Adipose tissue (tissue), 3 donors: ENCODE results near the gene GHRH. TPM values are rescaled to one million over a fixed set of nuclear protein-coding genes. Genes with fewer than 3 reads are reported as not detected.

Experiments used
- H3K27ac ChIP-seq: one replicate; pipeline ENCODE4 v1.5.1; 2013; ENCODE audit warnings: low read depth, low read length
- WGBS, 3 donors: extraction: QIAGEN DNeasy Blood & Tissue Kit; methylation state at CpG; one replicate each; pipeline ENCODE4 v1.1.7; 2013; 5-methylcytosine and 5-hydroxymethylcytosine counted together
- polyA plus RNA-seq, 3 donors: library from polyadenylated mRNA; stranded (reverse); fragments of 200-250 nt; gene quantifications; one replicate each; pipeline ENCODE4 v1.2.3, GENCODE V29; 2013
- donor health status: healthy with polysubstance abuse.
- donor health status: Bipolar disorder and iron deficiency.
- donor health status: healthy.

The GHRH gene
- polyA plus RNA-seq, 3 donors = not detected

DNA sequence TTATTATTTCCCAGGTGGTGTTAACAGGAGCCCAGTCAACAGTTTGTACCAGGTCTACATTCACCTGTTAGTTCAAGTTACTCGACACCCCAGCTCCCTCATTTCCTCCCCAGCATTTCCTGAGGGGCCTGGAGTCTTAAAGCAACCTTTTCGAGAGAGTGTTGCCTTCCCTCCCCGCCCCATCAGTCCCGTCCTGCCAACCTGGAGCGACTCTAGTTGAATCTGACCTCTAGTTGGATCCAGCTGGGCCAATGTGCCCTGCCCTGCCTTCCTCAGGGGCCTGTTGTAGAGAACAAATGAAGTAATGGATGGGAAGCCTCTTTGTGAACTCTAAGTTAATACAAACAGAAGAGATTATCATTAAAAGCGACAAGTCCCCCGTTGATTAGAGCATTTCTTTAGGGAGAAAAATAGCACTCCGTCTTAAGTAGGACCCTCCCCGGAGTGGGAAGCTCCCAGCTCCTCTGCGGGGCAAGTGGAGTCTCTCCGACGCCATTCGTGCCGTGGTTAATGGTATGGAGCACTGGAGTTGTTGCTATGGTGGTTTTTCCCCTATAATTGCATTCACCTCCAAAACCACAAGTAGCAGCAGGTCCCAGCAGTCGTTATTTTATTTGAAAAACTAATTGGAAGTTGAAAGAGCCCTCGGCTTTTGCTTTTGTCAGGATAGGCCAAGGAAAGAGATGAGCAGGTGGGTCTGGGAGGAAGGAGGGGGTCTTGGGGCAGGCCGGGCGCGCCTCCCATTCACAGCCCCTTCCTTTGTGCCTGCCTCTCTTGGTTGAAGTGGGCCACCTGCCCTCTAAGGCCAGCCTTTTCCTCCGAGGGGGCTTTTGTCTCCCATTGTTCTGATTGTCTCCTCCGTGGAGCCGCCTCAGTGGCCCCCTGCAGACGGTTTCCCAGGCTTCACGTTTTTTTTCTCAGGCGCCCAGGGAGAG is 16.1 kb downstream of the GHRH start:
- WGBS, 3 donors = 79 to 83% (median 79%) methylated on average over 25 of the region's 25 CpGs
- no peak overlapping the region for H3K27ac ChIP-seq

DNA sequence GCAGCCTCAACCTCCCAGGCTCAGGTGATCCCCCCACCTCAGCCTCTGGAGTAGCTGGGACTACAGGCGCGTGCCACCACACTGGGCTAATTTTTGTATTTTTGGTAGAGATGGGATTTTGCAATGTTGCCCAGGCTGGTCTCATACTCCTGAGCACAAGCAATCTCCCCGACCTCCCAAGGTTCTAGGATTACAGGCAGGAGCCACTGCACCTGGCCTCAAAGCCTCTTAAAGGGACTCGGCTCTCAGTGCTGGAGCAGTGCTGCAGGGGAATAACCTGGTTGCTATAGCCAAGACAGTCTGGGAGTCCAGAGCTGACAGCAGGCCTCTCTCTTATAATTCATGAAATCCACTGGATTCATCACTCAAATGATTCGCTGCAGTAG is 17.0 kb downstream of the GHRH start:
- no peak overlapping the region for H3K27ac ChIP-seq
- WGBS, 3 donors = 80 to 84% (median 84%) methylated on average over 5 of the region's 5 CpGs

DNA sequence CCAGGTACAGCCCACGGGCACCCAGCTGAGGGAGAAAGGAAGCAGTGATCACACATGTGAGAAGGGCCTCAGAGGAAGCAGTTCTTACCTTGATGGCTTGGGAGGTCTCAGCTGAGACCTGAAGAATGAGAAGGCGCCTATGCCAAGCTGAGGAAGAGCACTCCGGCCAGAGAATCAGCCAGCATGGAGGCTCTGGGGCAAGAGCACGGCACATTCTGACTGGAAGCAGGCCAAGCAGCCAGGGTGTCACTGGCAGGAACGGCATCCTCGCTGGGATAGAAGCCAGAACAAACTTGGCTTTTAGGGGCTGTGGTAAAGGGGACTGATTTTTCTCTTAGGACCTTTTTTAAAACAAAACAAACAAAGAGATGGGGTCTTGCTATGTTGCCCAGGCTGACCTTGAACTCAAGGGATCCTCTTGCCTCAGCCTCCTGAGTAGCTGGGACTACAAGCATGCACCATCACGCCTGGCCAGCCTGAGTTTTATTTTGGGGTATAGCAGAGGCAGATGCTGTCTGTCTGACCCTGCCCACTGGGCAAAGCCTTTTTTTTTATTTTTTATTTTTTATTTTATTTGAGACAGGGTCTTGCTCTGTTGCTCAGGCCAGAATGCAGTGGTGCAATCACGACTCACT is 17.6 kb downstream of the GHRH start:
- no peak overlapping the region for H3K27ac ChIP-seq
- 68 to 75% (median 70%) methylated on average over 8 of the region's 8 CpGs for WGBS, 3 donors

DNA sequence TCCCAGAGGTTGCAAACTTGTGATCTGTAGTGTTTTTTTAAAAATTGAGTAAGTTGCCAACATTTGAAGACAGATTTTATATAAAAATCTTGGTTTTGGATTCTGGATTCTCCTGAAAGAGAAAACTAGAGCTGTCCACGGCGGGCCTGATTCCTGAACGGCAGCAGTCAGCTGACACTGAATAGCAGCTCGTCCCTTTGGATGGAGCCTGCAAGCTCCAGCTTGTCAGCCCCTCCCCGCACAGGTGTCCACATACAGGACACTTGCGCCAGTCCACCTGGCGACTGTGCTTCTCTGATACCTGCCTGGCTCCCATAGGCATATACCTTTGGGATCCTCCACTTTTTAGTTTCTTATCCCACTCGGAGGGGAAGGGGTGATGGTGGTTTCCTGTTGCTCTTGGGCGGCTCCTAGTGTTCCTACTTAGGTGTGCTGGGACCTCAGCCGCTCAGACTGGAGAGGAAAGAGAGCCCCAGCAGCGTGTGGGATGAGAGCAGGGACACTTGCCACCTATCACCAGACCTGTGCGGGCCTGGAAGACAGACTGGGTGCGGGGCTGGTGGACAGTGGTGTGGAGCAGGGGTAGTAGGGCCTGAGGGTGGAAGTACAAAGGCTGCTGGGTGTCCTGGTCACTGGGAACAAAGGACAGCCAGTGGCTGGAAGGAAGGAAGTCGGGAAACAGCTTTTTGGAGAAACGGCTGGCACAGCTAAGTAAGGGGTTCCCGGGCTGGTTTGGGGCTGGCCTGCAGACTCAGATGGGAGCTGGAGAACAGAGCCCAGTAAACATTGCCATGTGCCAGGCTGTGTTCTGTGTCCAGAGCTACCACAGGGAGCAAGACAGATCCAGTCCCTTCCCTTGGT is 18.3 kb downstream of the GHRH start:
- 83 to 93% (median 86%) methylated on average over 15 to 16 of the region's 16 CpGs for WGBS, 3 donors
- no peak overlapping the region for H3K27ac ChIP-seq

DNA sequence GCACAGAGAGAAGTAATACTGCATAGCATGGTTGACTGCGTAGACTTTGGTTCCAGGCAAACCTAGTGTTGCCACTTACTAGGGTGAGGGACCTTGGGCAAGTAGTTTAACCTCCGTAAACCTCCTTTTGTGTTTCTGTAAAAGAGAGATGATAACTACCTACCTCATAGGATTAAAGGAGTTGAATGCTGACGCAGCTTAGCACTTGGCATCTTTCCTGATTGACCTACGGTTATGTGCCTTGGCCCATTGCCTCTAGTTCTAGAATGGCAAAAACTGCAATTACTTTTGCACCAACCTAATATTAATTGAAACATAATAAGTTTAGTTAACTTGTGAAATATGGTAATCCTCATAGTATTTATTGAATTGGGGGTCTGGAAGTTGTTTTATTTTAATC is 19.1 kb downstream of the GHRH start:
- no peak overlapping the region for H3K27ac ChIP-seq
- WGBS, 3 donors = 56 to 86% (median 70%) methylated on average over 4 of the region's 4 CpGs

DNA sequence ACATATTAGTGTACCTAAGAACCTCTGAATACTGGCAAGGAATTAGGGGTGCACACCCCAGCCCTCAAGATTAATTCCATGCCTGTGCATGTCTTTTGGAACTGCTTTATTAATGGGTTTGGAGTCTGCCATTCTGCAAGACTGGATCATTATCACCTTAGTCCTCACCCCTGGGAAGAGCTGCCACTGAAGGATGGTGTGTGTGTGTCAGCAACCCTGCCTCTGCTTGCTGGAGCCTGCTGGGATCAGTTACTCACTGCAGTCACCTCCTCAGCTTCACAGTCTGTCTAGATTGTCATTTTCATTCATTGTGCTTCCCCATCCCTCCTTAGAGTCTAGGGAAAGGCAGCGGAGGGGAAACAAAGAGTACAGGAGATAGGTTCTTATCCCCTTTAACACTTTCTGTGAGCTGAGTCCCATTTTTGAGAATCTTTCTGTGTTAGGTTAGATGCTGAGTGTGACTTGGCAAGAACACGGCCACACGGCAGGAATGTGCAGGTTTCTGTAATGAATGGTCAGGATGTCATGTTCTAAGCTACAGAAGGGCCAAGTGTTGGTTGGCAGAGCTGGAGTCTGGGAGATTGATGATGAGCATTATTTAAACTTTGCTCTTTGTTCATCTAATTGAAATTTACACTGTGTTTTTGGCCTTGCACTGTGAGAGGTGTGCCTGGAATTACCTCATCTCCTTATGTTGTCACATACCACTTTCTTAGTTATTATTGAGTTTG is 21.1 kb downstream of the GHRH start:
- 81 to 95% (median 92%) methylated on average over 3 of the region's 3 CpGs for WGBS, 3 donors
- H3K27ac ChIP-seq = no peak overlapping the region

DNA sequence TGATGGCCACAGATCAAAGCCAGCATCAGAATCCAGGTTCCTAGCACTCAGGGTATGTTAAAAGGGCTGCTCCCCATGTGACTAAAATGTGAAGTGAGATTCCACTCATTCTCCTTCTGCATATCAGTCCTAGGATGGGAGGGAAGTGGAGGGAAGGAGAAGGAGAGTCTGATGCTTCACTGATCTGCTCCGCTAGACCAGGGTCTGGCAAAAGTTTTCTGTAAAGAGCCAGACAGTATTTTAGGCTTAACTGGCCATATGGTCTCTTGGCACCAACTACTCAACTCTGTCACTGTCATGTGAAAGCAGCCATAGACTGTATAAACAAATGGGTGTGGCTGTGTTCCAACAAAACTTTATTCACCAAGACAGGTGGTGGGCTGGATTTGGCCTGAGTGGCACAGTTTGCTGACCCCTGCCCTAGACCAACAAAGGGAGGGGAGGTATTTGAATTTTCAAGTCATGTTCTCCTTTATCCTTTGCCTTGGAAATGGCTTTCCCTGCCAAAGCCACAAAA is 22.6 kb downstream of the GHRH start:
- H3K27ac ChIP-seq = no peak overlapping the region
- 68 to 83% (median 76%) methylated on average over 1 of the region's 1 CpG for WGBS, 3 donors

DNA sequence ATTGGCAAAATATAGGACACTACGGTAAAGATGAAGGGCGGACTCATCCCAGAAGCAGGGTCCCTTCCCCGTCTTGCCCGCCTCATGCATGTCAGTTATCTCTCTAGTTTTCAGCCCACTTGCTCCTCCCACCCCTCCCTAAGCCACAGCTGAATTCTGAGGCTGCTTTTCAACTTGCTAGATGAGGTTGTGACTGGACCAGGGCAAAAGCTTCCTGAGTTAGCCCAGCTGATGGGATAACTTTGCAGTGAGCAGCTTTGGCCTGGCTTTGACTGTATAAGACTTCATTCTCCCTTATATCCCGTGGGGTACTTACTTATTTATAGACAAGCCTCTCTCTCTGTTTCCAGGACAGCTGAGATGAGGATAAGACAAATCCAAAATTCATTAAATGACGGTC is 23.2 kb downstream of the GHRH start:
- no peak overlapping the region for H3K27ac ChIP-seq
- WGBS, 3 donors = 90 to 96% (median 93%) methylated on average over 6 of the region's 6 CpGs

DNA sequence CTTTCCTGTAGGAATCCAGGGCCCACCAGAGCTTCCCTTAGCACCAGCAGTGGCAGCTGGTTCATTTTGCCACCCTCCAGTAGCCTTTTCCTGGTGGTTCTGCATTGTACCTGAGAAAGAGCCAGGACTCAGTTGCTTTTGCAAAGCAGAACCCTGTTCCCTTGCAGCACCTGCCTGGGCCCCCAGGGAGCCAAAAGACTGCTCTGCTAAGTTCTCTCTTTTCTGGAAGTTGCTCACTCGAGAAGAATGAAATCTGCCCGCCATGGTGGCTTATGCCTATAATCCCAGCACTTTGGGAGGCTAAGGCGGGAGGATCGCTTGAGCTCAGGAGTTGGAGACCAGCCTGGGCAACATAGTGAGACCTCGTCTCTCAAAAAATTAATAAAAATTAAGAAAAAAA is 24.0 kb downstream of the GHRH start:
- WGBS, 3 donors = 91 to 98% (median 92%) methylated on average over 5 of the region's 5 CpGs
- no peak overlapping the region for H3K27ac ChIP-seq

DNA sequence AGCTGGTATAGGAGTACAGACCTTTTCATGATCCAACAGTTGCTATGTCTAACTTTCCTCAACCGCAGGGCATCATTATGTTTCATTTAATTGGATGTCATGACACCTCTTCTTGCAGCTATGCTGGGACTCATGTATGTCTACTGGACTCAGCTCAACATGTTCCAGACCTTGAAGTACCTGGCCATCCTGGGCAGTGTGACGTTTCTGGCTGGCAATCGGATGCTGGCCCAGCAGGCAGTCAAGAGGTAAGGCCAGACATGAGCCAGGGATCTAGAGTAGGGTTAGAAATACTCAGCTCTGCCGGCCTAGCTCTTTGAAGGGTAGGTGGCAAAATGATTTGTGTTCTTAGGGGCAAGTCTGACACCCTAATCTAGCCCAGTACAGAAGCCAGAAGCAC is 25.2 kb downstream of the GHRH start:
- no peak overlapping the region for H3K27ac ChIP-seq
- WGBS, 3 donors = 84 to 93% (median 87%) methylated on average over 4 of the region's 4 CpGs

DNA sequence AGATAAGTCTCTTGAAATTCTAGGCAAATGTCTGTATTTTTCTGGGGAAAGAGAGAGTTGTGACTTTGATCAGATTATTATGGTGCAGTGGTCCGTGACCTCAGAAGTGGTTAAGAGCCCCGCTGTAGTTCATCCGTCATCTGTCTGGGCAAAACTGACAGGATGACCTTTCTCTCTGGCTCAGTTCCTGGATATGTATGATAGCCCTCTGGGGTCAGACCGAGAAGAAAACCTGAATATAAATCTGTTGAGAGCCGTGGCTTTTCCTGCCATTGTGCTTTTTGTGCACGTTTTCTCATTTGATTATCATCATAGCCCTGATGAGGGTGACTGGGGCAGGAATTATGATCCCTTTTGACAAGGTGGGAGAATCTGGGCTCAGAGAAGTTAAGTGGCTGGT is 26.5 kb downstream of the GHRH start:
- 71 to 77% (median 73%) methylated on average over 6 of the region's 6 CpGs for WGBS, 3 donors
- no peak overlapping the region for H3K27ac ChIP-seq

DNA sequence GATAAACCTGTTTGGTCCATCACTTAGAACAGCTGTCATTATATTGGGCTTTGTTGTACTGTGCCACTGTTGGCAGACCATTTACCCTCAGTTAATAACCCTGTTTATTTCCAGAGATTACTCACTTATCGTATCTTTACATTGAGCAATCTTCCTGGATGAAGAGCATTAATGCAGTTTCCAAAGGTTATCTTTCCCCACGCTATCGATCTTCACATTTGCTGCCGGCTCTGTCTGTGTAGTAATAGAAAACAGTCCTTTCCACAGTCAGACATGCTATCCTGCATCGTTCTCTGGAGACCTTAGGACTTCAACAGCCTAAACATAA is 27.4 kb downstream of the GHRH start:
- 80 to 88% (median 86%) methylated on average over 5 of the region's 5 CpGs for WGBS, 3 donors
- H3K27ac ChIP-seq = no peak overlapping the region

DNA sequence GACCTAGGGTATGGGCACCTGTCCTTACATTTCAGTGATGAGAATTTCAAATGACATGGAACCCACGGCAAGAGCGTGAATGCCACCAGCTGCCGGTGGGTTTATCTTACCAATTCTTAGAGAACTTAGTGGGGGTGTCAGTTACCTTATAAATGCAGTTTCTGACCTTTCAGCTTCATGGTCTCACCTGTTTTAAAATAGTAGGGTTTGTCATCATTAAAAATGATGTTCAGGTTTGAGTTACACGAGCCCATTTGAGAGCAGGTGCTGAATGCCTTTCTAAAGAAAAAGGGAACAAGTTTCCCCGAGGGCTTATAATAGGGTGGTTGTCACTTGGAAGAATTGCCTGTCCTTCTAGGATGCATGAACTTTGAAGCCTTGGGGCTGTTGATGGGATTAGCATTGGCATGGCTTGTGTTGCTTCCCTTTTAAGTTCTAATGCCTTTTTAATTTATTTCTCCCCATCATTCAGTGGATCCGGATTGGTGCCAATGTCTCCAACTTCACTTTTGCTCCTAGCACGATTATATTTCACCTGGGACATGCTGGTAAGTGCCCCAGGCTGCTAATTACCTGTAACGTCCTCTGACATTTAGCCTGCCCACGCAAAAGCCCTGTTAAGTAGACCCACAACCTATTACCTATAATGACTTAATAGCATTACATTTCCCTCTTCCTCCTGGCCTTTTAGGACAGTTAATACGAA is 27.9 kb downstream of the GHRH start:
- H3K27ac ChIP-seq = no peak overlapping the region
- 80 to 88% (median 88%) methylated on average over 10 of the region's 10 CpGs for WGBS, 3 donors

DNA sequence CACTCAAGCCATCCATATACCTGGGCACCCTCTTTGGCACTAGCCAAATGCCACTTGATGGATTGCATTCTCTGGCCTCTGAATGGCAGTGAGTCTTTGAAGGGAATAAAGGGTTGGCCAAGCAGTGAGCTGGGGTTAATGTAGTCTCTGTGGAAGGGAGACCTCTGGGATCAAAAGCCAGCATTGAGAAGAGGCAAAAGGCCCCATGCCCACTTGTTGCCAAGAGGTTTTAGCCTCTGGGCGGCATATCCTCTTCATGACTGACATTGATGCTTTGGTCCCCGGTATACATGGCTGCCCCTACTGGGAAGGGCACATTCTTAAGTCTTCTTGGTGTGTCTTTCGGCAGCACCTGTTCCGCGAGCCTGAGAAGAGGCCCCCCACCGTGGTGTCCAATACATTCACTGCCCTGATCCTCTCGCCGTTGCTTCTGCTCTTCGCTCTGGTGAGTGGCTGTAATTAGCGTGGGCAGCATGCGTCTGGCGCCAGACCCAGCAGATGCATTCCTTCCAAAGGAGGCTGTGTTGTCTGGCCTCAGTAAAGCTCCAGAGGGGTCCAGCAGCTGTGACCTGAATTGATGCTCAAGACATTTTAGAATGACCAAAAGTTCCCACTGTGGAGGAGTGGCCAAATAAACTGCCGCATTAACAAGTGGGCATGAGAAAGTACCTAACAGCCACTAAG is 29.5 kb downstream of the GHRH start:
- no peak overlapping the region for H3K27ac ChIP-seq
- 91 to 96% (median 92%) methylated on average over 13 of the region's 13 CpGs for WGBS, 3 donors

DNA sequence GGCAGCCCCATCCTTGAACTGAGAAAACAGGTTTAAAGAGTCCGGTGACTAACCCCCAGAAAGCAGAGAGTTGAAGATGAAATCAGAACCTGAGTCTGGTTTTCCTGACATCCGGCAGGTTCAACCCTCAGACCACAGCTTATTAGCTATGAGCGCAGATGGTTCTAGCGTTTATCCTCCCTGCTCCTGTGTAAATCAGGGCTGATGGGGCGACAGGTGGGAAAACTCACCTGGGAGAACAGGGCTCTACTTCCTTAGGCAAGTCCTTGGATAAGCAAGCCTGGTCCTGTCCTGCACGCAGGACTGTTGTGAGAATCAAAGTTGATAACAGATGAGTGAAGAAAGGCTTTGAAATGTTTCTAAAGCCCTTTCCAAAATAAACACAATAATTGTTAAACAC is 31.4 kb downstream of the GHRH start:
- 90 to 98% (median 96%) methylated on average over 6 of the region's 6 CpGs for WGBS, 3 donors
- no peak overlapping the region for H3K27ac ChIP-seq

DNA sequence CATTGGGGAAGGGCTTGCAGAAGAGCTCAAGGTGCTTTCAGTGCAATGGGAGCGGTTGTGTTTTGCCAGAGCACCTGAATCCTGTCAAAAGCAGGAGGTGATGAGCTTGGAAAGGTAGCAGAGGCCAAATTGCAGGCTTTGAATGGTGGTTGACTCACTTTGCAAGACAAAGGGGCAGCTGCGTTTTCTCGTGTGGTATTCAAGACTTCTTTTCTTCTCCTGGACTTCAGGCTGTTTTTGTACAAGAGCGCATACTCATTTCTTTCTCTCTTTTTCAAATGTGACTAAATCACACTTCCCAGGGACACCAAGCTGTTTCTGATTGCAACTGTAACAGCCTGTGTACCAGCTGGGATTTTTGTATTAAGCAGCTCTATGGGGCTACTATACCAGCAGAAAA is 32.3 kb downstream of the GHRH start:
- WGBS, 3 donors = 93 to 96% (median 96%) methylated on average over 4 of the region's 4 CpGs
- H3K27ac ChIP-seq = no peak overlapping the region

DNA sequence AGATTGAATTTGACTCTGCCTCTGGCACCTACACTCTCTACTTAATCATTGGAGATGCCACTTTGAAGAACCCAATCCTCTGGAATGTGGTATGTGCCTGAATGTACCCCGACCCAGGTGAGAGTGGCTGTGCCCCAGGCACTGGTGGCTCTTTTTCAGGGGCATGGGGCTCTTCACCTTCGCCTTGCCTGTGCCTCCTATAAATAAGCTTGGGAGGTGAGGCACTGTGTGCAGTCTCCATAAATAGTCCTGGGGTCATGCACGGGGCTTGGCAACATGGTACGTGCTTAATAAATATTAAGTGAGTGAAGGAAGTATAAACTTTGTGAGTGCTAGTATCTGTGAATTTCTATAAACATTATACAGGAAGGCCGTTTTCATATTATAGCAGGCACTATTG is 33.0 kb downstream of the GHRH start:
- H3K27ac ChIP-seq = no peak overlapping the region
- 92 to 93% (median 93%) methylated on average over 5 of the region's 5 CpGs for WGBS, 3 donors
